ENCODE measurements around the gene NKD1.
A peak's percentile ranks its signal among the peaks of the same experiment; 100 is the strongest.
"Not testable (repeated sequence)": the region's sequence is repeated elsewhere in the genome, so short reads cannot be mapped to it uniquely, and the experiment has no call there.

The NKD1 gene, protein sequence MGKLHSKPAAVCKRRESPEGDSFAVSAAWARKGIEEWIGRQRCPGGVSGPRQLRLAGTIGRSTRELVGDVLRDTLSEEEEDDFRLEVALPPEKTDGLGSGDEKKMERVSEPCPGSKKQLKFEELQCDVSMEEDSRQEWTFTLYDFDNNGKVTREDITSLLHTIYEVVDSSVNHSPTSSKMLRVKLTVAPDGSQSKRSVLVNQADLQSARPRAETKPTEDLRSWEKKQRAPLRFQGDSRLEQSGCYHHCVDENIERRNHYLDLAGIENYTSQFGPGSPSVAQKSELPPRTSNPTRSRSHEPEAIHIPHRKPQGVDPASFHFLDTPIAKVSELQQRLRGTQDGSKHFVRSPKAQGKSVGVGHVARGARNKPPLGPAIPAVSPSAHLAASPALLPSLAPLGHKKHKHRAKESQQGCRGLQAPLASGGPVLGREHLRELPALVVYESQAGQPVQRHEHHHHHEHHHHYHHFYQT

DNA sequence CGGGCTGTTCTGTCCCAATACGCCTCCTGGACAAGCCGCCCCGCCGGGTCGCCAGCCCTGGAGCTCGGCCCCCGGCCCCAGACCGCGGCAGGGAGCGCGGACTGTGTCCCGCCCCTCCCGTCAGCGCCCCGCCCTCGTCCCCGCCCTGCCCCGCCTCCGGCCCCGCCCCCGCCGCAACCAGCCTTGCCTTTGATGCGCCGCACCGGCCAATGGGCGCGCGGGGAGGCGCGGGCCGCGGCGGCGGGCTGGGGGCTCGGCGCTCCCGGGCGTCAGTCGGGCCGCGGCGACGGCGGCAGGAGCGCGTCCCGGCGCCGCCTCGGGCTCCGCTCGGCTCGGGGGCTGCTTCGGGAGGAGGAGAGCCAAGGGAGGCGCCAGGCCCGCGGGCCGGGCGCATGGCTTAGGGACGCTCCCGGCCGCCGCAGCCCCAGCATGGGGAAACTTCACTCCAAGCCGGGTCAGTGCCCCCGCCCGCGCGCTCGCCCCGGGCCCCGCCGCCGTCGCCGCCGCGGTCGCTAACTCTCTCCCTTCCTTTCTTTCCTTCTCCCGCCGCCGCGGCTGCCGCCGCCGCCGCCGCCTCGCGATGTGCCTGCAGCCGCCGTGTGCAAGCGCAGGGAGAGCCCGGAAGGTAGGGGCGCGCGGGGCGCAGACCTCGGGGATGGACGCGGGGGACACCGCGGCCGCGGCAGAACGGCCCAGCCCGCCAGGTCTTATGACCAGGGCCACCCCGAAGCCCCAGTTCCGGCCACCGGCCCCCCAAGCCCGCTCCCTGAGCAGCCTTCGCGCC, at the start of gene NKD1:
TSS of gene NKD1 (plus strand) at position 272 of the 784 bp plus-strand sequence. CDS start at position 430, 158 bp downstream.
- peak; percentile 79 for DNase-seq

DNA sequence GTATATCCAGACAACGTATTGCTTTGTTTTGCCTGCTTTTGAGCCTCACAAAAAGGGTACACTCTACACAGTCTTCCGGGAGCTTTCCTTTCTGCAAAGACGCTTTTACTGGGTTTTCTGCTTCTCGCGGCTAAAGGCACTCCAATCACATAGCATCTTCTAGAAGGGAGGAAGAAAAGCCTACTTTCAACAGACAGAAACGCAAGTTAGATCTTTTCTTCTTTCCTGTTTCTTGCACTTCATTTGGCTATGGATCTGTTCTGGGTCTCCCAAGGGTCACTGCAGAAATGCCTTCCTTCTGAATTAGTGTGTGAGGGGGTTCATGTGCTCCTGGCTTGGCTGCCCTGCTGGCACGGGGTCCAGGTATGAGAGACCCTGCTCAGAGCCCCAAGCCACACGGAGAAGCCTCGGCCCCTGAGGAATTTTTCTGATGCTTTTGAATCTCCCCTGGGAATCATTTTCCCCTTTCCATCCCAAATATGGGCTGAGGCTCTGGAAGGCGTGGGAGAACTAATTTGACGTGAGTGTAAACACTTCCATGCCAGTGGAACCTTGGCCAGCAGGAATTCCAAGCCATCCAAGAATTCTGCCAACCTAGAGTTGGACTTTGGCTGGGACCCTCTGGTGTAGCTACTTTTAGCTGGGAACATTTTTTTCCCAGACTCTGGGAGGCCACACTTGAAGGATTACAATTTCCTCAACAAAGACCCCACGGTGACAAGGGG, 49.6 kb upstream of the NKD1 start:
- DNase-seq, result no peak

DNA sequence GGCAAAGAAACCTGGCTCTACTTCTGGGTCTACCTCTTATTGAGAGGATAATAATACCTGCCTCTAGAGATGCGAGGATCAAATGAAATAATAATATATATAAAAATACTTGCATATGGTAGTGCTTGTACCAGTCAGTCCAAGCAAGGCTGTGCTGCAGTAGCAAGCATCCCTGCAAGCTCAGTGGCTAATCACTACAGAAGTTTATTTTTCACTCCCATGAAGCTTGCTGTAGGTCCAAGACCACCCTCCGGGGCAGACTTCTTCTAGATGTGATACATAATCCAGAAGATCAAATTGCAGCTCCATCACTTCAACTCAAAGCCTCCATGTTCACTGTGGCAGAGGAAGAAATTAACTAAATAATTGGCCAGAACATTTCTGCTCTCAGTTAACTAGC, 48.9 kb upstream of the NKD1 start:
- no peak for DNase-seq

DNA sequence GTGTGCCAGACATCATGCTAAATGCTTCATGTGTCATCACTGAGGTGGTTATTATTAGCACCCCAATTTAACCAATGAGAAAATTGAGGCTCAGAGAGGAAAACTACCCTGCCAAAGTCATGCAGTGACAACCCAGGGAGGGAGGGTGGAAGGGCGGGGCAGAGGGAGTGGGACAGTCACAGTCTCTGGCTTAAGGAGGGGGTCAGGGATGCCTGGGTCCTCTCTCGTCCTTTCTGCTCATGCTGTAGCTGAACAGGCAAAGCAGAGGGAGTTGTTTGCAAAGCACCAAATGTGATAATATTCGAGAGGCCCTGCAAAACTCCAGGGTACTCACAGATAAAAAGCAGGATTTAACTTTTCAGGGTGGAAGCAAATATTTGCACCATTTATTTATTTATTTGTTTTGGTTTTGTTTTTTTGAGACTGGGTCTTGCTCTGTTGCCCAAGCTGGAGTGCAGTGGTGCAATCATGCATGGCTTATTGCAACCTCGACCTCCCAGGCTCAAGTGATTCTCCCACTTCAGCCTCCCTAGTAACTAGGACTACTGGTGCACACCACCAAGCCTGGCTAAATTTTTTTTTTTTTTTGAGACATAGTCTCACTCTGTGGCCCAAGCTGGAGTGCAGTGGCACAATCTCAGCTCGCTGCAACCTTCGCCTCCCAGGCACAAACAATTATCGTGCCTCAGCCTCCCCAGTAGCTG, 47.9 kb upstream of the NKD1 start:
- no peak for DNase-seq

GRCh38 chr16:50501251-50501650, 46.9 kb upstream of the NKD1 start:
- no peak for DNase-seq

GRCh38 chr16:50501986-50502615, 46.1 kb upstream of the NKD1 start:
- DNase-seq, result no peak

DNA sequence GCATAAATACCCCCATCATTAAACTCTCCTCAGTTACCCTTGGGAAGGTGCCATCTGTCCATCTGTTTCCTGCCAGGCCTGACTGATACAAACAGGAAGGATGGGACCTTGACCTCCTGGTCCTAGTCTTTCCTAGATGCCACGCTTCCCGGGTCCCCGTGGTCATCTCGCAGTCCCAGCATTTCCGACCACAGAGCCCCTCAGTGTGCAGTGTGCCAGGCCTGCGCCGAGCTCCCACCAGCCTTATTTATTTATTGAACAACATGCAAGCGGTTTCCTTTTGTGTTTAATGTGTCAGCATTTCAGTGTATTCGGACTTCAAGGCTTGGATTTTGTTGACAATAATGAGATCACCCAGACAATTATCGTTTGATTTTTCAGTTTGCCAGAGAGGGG, 45.6 kb upstream of the NKD1 start:
- DNase-seq, result no peak

- not testable (repeated sequence) for DNase-seq
Measured at GRCh38 chr16:50503868-50504531, 44.2 kb upstream of the NKD1 start.

DNA sequence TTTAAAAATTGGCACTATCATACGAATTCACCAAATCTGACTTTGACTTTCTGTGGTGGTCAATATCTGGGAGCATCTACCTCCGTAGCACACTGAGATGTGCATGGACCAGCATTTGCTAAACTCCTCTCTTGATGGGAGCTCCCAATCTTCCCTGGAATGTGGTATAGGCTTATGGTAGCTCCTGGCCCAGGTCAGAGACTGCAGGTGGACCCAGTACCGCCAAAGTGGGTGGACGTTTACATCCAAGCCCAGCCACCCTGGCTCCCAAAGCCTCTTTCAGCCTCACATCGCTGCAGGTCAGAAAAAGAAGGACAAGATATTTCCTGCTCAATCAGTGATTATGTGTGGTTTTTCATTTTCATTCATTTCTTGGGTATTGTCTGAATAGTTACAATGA, 43.1 kb upstream of the NKD1 start:
- no peak for DNase-seq

GRCh38 chr16:50505714-50506542, 42.3 kb upstream of the NKD1 start:
- no peak for DNase-seq

GRCh38 chr16:50506543-50506937, 41.7 kb upstream of the NKD1 start:
- DNase-seq, result no peak

- DNase-seq, result no peak
Measured at GRCh38 chr16:50507397-50507796, 40.8 kb upstream of the NKD1 start.

- DNase-seq, result peak; percentile 37
Measured at GRCh38 chr16:50509521-50510341, 38.5 kb upstream of the NKD1 start.

DNA sequence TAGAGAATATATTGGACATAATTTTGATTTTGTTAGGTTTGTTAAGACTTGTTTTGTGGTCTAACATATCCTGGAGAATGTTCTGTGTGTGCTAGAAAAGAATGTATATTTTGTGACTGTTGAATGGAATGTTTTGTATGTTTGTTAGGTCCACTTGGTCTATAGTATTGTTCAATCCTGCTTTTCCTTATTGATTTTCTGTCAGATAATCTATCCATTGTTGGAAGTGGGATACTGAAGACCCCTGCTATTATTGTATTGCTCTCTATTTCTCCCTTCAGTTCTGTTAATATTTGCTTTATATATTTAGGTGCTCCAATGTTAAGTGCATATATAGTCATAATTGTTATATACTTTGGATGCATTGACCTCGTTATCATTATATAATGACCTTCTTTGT, 33.0 kb upstream of the NKD1 start:
- no peak for DNase-seq

- DNase-seq, result no peak
Measured at GRCh38 chr16:50516401-50516800, 31.8 kb upstream of the NKD1 start.

- DNase-seq, result no peak
Measured at GRCh38 chr16:50516890-50517289, 31.3 kb upstream of the NKD1 start.

GRCh38 chr16:50517450-50518252, 30.5 kb upstream of the NKD1 start:
- no peak for DNase-seq

DNA sequence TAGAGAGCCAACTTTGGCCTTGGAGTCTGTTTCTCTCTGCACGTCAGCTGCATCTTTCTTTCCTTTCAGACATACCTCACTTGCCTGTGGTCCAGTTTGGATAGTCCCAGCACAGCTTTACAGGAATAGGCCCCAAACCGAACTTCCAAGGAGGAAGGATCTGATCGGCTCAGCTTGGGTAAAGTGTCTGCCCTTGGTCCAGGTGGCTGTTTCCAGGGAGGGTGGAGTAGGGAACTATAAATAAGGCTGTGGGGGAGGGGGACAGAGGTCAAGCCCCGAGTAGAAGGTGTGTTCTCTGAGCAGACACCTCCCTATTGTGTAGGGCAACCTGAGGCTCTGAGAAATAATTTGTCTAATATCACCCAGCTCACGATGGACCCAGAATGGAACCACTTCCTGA, 29.2 kb upstream of the NKD1 start:
- no peak for DNase-seq

DNA sequence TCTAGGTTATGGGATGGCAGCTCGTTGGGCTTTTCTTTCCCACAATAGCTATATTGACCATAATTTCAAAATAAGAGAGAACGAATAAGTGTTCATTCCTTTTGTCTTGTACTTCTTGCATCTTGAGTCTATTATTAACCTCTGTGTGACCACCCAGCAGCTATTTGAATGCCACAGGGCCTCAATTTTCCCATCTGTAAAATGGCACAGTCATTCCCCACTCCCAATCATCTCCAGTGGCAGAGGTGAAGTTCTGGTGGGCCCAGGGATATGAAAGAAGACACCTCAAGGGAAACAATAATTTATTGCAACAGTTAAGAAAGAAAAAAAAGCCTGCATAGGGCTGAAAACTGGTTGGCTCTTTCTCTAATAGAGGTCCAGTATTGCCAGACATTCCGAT, 28.6 kb upstream of the NKD1 start:
- no peak for DNase-seq
